ENCODE data around the gene HERC6.

DNA sequence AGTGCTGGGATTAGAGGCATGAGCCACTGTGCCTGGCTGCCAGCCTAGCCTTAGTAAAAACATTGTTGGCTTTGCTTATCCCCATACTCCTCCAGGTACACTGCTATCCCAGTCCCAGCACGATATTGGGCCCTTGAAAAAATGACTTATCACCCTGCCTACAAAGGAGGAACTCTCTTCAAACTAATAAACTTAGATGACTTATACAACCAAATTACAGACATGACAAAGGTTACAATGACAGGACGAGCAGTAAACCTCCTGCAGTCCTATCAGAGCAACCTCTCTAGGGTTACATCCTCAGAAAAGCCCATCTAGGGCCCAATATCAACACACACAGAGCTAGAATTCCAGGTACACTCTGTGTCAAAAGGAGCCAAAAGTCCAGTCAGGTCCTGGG lies 72.6 kb downstream of the HERC6 start:
- TF ChIP-seq TEAD4 (IDR thresholded peaks at IDR 0.05; ENCODE audit: borderline replicate concordance, insufficient read depth) (no peak), GABPA (IDR thresholded peaks at IDR 0.05; ENCODE audit: low read depth) (no peak), POLR2AphosphoS5 (IDR thresholded peaks at IDR 0.05; ENCODE audit: low read depth, low read length) (no peak), RXRA (IDR thresholded peaks at IDR 0.05; ENCODE audit: borderline replicate concordance, low read depth) (no peak), USF1 (IDR thresholded peaks at IDR 0.05; ENCODE audit: borderline replicate concordance, low read depth) (no peak), FOXM1 (IDR thresholded peaks at IDR 0.05; ENCODE audit: low read depth) (no peak), SIN3A (IDR thresholded peaks at IDR 0.05; ENCODE audit: borderline replicate concordance, low read depth, low read length) (no peak), EZH2phosphoT487 (IDR thresholded peaks at IDR 0.05; ENCODE audit: borderline replicate concordance, low read depth) (no peak), MXI1 (IDR thresholded peaks at IDR 0.05; ENCODE audit: low read depth, low read length) (no peak), GATA2 (CRISPR knock-in tag; IDR thresholded peaks at IDR 0.05) (no peak), JUND (IDR thresholded peaks at IDR 0.05) (no peak)
- TF ChIP-seq, protein P1, sequence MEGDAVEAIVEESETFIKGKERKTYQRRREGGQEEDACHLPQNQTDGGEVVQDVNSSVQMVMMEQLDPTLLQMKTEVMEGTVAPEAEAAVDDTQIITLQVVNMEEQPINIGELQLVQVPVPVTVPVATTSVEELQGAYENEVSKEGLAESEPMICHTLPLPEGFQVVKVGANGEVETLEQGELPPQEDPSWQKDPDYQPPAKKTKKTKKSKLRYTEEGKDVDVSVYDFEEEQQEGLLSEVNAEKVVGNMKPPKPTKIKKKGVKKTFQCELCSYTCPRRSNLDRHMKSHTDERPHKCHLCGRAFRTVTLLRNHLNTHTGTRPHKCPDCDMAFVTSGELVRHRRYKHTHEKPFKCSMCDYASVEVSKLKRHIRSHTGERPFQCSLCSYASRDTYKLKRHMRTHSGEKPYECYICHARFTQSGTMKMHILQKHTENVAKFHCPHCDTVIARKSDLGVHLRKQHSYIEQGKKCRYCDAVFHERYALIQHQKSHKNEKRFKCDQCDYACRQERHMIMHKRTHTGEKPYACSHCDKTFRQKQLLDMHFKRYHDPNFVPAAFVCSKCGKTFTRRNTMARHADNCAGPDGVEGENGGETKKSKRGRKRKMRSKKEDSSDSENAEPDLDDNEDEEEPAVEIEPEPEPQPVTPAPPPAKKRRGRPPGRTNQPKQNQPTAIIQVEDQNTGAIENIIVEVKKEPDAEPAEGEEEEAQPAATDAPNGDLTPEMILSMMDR (IDR thresholded peaks at IDR 0.05), result no peak
- TF ChIP-seq, protein P2, sequence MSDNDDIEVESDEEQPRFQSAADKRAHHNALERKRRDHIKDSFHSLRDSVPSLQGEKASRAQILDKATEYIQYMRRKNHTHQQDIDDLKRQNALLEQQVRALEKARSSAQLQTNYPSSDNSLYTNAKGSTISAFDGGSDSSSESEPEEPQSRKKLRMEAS (IDR thresholded peaks at IDR 0.05; ENCODE audit: low read depth), result no peak
- TF ChIP-seq, protein P3, sequence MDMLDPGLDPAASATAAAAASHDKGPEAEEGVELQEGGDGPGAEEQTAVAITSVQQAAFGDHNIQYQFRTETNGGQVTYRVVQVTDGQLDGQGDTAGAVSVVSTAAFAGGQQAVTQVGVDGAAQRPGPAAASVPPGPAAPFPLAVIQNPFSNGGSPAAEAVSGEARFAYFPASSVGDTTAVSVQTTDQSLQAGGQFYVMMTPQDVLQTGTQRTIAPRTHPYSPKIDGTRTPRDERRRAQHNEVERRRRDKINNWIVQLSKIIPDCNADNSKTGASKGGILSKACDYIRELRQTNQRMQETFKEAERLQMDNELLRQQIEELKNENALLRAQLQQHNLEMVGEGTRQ (IDR thresholded peaks at IDR 0.05; ENCODE audit: borderline replicate concordance, low read depth, low read length), result no peak
